Ovary (tissue), 9 donors: Measurements from ENCODE around the gene STRN. TPM values are rescaled to one million over a fixed set of nuclear protein-coding genes. Genes with fewer than 3 reads are reported as not detected.

ENCODE experiments used
- DNase-seq, 5 donors: peaks; one replicate each; pipeline ENCODE4 v3.0.0-alpha.2; 2019 to 2020
- H3K27ac ChIP-seq, 2 donors: fragments of 200-600 bp; one replicate each; pipeline versions ENCODE4 v1.5.1 to v1.8.0; 2019 to 2022
- H3K27me3 ChIP-seq: fragments of 200-600 bp; one replicate; pipeline ENCODE4 v1.8.0; 2022
- H3K36me3 ChIP-seq: fragments of 200-600 bp; sonication (generic); one replicate; pipeline ENCODE4 v1.5.1; 2019
- H3K4me1 ChIP-seq: one replicate; pipeline ENCODE4 v1.8.1; 2013; ENCODE audit warnings: mild to moderate bottlenecking, moderate library complexity; ENCODE audit not compliant: insufficient read depth
- H3K4me3 ChIP-seq: fragments of 200-600 bp; sonication (generic); one replicate; pipeline ENCODE4 v1.5.1; 2017
- H3K9me3 ChIP-seq, 2 donors: fragments of 200-600 bp in 1 of 2; sonication (generic) in 1 of 2; one replicate each; pipeline versions ENCODE4 v1.5.1 to v1.8.1; 2013 to 2019; ENCODE audit warnings: mild to moderate bottlenecking in 1 of 2, moderate library complexity in 1 of 2
- CTCF ChIP-seq, 3 donors: fragments of 450-650 bp in 2 of 3; fragments of 200-600 bp in 1 of 3; IDR thresholded peaks; one replicate each; pipeline versions ENCODE4 v1.5.1 to v1.8.0; 2016 to 2022; ENCODE audit warnings: antibody characterized with exemption in 3 of 3, mild to moderate bottlenecking in 1 of 3
- EP300 ChIP-seq: sonication (generic); formaldehyde crosslinking; IDR thresholded peaks from one replicate; pipeline ENCODE4 v1.6.1; 2017; ENCODE audit warnings: antibody characterized with exemption
- POLR2A ChIP-seq: fragments of 450-650 bp; IDR thresholded peaks from one replicate; pipeline ENCODE4 v1.6.1; 2017; ENCODE audit warnings: antibody characterized with exemption, mild to moderate bottlenecking, moderate library complexity
- WGBS, 3 donors: extraction: QIAGEN DNeasy Blood & Tissue Kit in 1 of 3; methylation state at CpG; one replicate each; pipeline versions ENCODE4 v1.1.5 to v1.1.7; 2013 to 2017; 5-methylcytosine and 5-hydroxymethylcytosine counted together
- intact Hi-C, 4 donors: fragments of 100-400 bp; cut with DNase I; formaldehyde crosslinking; loops; one replicate each; pipeline versions ENCODE4 v1.11.0 to v1.15.1; 2022 to 2023
- polyA plus RNA-seq, 2 donors: library from polyadenylated mRNA; stranded (reverse); fragments of 200-250 nt in 1 of 2; fragments of 350-450 nt in 1 of 2; fragmentation: Illumina TruSeq in 1 of 2; extraction: RNeasy Lipid Tissue Mini Kit (QIAGEN cat#74804) in 1 of 2; gene quantifications; one replicate each; pipeline ENCODE4 v1.2.3, GENCODE V29; 2013 to 2014
- total RNA-seq, 7 donors: library from RNA; depleted of rRNA in 2 of 7; stranded (reverse); fragments of >200 nt in 2 of 7; fragmentation: NEBNext Ultra II Directional in 3 of 7; extraction: Animal tissue kit (Norgen Biotek cat#: 25700) in 3 of 7; gene quantifications; one replicate each; pipeline versions ENCODE4 v1.1.0 to v1.2.4, GENCODE V29; 2016 to 2023
- donor health status: DM: no; HTN: no; CAD: no; lungs with moderate emphysema.
- donor health status: DM: no; HTN: no; CAD: no.
- donor health status: Bipolar disorder and iron deficiency.
- donor health status: DM: yes; HTN: yes; CAD: no.
- donor health status: DM: no; HTN: no; CAD: no.
- donor health status: DM: yes; HTN: yes; CAD: no.

Gene STRN
- total and polyA plus RNA-seq, 9 donors, result 5.7 to 23.1 (median 18.2) TPM

- no peak for TF ChIP-seq EP300
- TF ChIP-seq CTCF (IDR thresholded peaks at IDR 0.05), result no peak
- TF ChIP-seq POLR2A, result no peak
- no peaks in the 10 kb centered on the region for H3K27me3 ChIP-seq
- no peak for DNase-seq
- intact Hi-C loops, result no loop called here
- 51 to 58% (median 55%) methylated on average over 2 of the region's 2 CpGs for WGBS, 3 donors
- H3K4me3 ChIP-seq, result no peak overlapping the region
- no peaks in the 10 kb centered on the region for H3K36me3 ChIP-seq
- H3K9me3 ChIP-seq, result no peaks in the 10 kb centered on the region
- H3K4me1 ChIP-seq, result no peaks in the 10 kb centered on the region
- H3K27ac ChIP-seq, result no peak overlapping the region
Measured at GRCh38 chr2:36973320-36973719, 7.0 kb upstream of the STRN start.

GRCh38 chr2:36971990-36972389, 5.7 kb upstream of the STRN start:
- intact Hi-C loops, result no loop called here
- Histone ChIP-seq H3K4me1 (no peaks in the 10 kb centered on the region), H3K27me3 (no peaks in the 10 kb centered on the region), H3K4me3 (no peak overlapping the region), H3K27ac (no peak overlapping the region), H3K36me3 (no peaks in the 10 kb centered on the region), H3K9me3 (no peaks in the 10 kb centered on the region)
- TF ChIP-seq POLR2A (no peak), CTCF (IDR thresholded peaks at IDR 0.05) (no peak), EP300 (no peak)
- DNase-seq, result no peak

- no peak for TF ChIP-seq CTCF (IDR thresholded peaks at IDR 0.05)
- TF ChIP-seq POLR2A, result no peak
- no peak for TF ChIP-seq EP300
- H3K4me1 ChIP-seq, result peaks cover 6% of the 10 kb centered on the region
- H3K9me3 ChIP-seq, result no peaks in the 10 kb centered on the region
- DNase-seq, result peak in 1 of 5 donors; percentile 33
- peak overlapping the region in 1 of 2 donors; percentile 31 for H3K27ac ChIP-seq
- peak overlapping the region; percentile 64 for H3K4me3 ChIP-seq
- intact Hi-C loops, result no loop called here
- 32 to 39% (median 33%) methylated on average over 15 of the region's 15 CpGs for WGBS, 3 donors
- no peaks in the 10 kb centered on the region for H3K27me3 ChIP-seq
- no peaks in the 10 kb centered on the region for H3K36me3 ChIP-seq
Measured at GRCh38 chr2:36967236-36967876, 1.0 kb upstream of the STRN start.

GRCh38 chr2:36965751-36966369, 476 bp downstream of the STRN start:
- H3K27ac ChIP-seq, result peak overlapping the region in 1 of 2 donors; percentile 70
- H3K4me3 ChIP-seq, result peak overlapping the region; percentile 81
- no peaks in the 10 kb centered on the region for H3K9me3 ChIP-seq
- peaks cover 6% of the 10 kb centered on the region for H3K4me1 ChIP-seq
- DNase-seq, result no peak
- intact Hi-C loops, result no loop called here
- no peaks in the 10 kb centered on the region for H3K36me3 ChIP-seq
- WGBS, 3 donors, result 0 to 1% (median 0%) methylated on average over 30 to 42 of the region's 42 CpGs
- TF ChIP-seq POLR2A (no peak), EP300 (no peak), CTCF (IDR thresholded peaks at IDR 0.05) (no peak)
- H3K27me3 ChIP-seq, result no peaks in the 10 kb centered on the region
